HepG2 (cell line): ENCODE data around the gene SNX15. TPM values are rescaled to one million over a fixed set of nuclear protein-coding genes. Genes with fewer than 3 reads are reported as not detected.

Experiments
- FOXA3 ChIP-seq: IDR thresholded peaks from 2 replicates; pipeline ENCODE4 v1.6.1; 2016; ENCODE audit warnings: missing genetic modification reagents, missing compliant biosample characterization
- JARID2 ChIP-seq: sonication (generic); formaldehyde crosslinking; IDR thresholded peaks from 2 replicates; pipeline ENCODE4 v1.8.1; 2023; ENCODE audit warnings: missing genetic modification reagents, inconsistent platforms; ENCODE audit not compliant: insufficient replicate concordance
- KLF11 ChIP-seq: IDR thresholded peaks from 2 replicates; pipeline ENCODE4 v1.6.1; 2016; ENCODE audit warnings: missing compliant biosample characterization
- MEIS1 ChIP-seq: sonication (generic); formaldehyde crosslinking; IDR thresholded peaks from 2 replicates; pipeline ENCODE4 v1.9.0; 2021; ENCODE audit warnings: mild to moderate bottlenecking, missing genetic modification reagents, moderate library complexity, borderline replicate concordance
- NFATC3 ChIP-seq: sonication (generic); formaldehyde crosslinking; IDR thresholded peaks from 2 replicates; pipeline ENCODE4 v1.5.1; 2020; ENCODE audit warnings: mild to moderate bottlenecking, missing genetic modification reagents
- ZNF749 ChIP-seq: sonication (generic); formaldehyde crosslinking; IDR thresholded peaks from 2 replicates; pipeline ENCODE4 v1.8.0; 2022; ENCODE audit warnings: mild to moderate bottlenecking, missing genetic modification reagents, moderate library complexity, borderline replicate concordance
- polyA plus RNA-seq, 8 experiments: library from polyadenylated mRNA; depleted of rRNA in 3 of 8; stranded (reverse) in 7 of 8; unstranded in 1 of 8; fragments of >200 nt; fragmentation: Illumina TruSeq in 4 of 8; extraction: Trizol in 4 of 8; gene quantifications; 2 replicates each; pipeline versions ENCODE4 v1.2.1 to v1.2.3, GENCODE V29; 2011 to 2016; ENCODE audit warnings: low read depth in 4 of 8, missing spikeins in 1 of 8, mixed read lengths in 1 of 8; ENCODE audit not compliant: insufficient read depth in 1 of 8
- total RNA-seq, 5 experiments: library from RNA; depleted of rRNA; stranded (reverse); fragments of >200 nt; fragmentation: Illumina TruSeq; extraction: Trizol; gene quantifications; 2 replicates each; pipeline ENCODE4 v1.2.3, GENCODE V29; 2016; ENCODE audit warnings: low read depth in 1 of 5
- TF ChIP-seq, protein P1 (sequence below): sonication (generic); formaldehyde crosslinking; IDR thresholded peaks from 2 replicates; pipeline ENCODE4; 2020; ENCODE audit warnings: missing genetic modification reagents, mild to moderate bottlenecking, borderline replicate concordance
- TF ChIP-seq, protein P2 (sequence below), 2 experiments: IDR thresholded peaks; 2 replicates each; pipeline ENCODE4 v1.6.1; 2011 to 2012; ENCODE audit warnings: low read length in 2 of 2, borderline replicate concordance in 1 of 2, low read depth in 1 of 2, mild to moderate bottlenecking in 1 of 2, moderate library complexity in 1 of 2
- TF ChIP-seq, protein P3 (sequence below): sonication (generic); formaldehyde crosslinking; IDR thresholded peaks from 2 replicates; pipeline ENCODE4 v1.9.0; 2021; ENCODE audit warnings: mild to moderate bottlenecking, missing genetic modification reagents
- TF ChIP-seq, protein P4 (sequence below): sonication (generic); formaldehyde crosslinking; IDR thresholded peaks from 2 replicates; pipeline ENCODE4 v1.5.0; 2020; ENCODE audit warnings: missing genetic modification reagents, mild to moderate bottlenecking, borderline replicate concordance
- TF ChIP-seq, protein P5 (sequence below): sonication (generic); formaldehyde crosslinking; IDR thresholded peaks from 2 replicates; pipeline ENCODE4 v1.4.0; 2020; ENCODE audit warnings: mild to moderate bottlenecking, missing genetic modification reagents

The SNX15 gene
- total and polyA plus RNA-seq, 2 of the 13 experiments (the other 11 are each of a cell fraction or from before 2014, with no cell fraction given): 19.1 to 22.6 TPM

DNA sequence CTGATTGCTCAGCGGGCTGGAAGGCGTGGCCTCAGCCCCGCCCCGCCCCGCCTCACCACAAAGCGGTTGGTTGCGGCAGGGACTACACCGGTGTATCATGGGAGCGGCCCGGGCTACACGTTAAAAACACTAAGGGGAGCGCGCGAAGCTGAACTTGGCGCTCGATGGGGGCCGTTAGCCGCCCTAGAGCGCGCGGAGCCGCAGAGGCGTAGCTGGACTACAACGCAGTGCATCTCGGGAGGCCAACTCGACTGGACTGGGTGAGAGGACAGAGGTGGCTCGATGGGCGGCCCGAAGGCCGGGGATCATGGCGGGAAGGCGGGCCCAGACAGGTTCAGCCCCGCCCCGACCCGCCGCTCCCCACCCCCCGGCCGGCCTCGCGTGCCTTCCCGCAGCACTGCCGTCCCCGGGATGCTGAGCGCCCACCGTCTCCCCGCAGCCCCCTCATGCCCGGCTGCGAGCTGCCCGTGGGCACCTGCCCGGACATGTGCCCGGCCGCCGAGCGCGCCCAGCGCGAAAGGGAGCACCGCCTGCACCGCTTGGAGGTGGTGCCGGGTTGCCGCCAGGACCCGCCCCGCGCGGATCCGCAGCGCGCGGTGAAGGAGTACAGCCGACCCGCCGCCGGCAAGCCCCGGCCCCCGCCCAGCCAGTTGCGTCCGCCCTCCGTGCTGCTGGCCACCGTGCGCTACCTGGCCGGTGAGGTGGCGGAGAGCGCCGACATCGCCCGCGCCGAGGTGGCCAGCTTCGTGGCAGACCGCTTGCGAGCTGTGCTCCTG, 13.8 kb downstream of the SNX15 start, which contains the start of gene SAC3D1 (continued):
- TF ChIP-seq JARID2 (CRISPR knock-in tag) (no peak), FOXA3 (CRISPR knock-in tag) (peak; percentile 31; the same call in 1 of the 2 replicates), NFATC3 (CRISPR knock-in tag) (no peak), MEIS1 (CRISPR knock-in tag) (0 out of 2 replicates have a peak, but pooled peaks have one; percentile 11), ZNF749 (CRISPR knock-in tag) (peak; percentile 22; the same call in 1 of the 2 replicates), KLF11 (CRISPR knock-in tag) (no peak)
- TF ChIP-seq, protein P1, sequence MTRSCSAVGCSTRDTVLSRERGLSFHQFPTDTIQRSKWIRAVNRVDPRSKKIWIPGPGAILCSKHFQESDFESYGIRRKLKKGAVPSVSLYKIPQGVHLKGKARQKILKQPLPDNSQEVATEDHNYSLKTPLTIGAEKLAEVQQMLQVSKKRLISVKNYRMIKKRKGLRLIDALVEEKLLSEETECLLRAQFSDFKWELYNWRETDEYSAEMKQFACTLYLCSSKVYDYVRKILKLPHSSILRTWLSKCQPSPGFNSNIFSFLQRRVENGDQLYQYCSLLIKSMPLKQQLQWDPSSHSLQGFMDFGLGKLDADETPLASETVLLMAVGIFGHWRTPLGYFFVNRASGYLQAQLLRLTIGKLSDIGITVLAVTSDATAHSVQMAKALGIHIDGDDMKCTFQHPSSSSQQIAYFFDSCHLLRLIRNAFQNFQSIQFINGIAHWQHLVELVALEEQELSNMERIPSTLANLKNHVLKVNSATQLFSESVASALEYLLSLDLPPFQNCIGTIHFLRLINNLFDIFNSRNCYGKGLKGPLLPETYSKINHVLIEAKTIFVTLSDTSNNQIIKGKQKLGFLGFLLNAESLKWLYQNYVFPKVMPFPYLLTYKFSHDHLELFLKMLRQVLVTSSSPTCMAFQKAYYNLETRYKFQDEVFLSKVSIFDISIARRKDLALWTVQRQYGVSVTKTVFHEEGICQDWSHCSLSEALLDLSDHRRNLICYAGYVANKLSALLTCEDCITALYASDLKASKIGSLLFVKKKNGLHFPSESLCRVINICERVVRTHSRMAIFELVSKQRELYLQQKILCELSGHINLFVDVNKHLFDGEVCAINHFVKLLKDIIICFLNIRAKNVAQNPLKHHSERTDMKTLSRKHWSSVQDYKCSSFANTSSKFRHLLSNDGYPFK (CRISPR knock-in tag): peak; percentile 82; the same call in 1 of the 2 replicates
- TF ChIP-seq, protein P2, sequence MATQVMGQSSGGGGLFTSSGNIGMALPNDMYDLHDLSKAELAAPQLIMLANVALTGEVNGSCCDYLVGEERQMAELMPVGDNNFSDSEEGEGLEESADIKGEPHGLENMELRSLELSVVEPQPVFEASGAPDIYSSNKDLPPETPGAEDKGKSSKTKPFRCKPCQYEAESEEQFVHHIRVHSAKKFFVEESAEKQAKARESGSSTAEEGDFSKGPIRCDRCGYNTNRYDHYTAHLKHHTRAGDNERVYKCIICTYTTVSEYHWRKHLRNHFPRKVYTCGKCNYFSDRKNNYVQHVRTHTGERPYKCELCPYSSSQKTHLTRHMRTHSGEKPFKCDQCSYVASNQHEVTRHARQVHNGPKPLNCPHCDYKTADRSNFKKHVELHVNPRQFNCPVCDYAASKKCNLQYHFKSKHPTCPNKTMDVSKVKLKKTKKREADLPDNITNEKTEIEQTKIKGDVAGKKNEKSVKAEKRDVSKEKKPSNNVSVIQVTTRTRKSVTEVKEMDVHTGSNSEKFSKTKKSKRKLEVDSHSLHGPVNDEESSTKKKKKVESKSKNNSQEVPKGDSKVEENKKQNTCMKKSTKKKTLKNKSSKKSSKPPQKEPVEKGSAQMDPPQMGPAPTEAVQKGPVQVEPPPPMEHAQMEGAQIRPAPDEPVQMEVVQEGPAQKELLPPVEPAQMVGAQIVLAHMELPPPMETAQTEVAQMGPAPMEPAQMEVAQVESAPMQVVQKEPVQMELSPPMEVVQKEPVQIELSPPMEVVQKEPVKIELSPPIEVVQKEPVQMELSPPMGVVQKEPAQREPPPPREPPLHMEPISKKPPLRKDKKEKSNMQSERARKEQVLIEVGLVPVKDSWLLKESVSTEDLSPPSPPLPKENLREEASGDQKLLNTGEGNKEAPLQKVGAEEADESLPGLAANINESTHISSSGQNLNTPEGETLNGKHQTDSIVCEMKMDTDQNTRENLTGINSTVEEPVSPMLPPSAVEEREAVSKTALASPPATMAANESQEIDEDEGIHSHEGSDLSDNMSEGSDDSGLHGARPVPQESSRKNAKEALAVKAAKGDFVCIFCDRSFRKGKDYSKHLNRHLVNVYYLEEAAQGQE (IDR thresholded peaks at IDR 0.05; ENCODE audit: borderline replicate concordance in 1 of 2, low read depth in 1 of 2, low read length in 2 of 2): no peak
- TF ChIP-seq, protein P3, sequence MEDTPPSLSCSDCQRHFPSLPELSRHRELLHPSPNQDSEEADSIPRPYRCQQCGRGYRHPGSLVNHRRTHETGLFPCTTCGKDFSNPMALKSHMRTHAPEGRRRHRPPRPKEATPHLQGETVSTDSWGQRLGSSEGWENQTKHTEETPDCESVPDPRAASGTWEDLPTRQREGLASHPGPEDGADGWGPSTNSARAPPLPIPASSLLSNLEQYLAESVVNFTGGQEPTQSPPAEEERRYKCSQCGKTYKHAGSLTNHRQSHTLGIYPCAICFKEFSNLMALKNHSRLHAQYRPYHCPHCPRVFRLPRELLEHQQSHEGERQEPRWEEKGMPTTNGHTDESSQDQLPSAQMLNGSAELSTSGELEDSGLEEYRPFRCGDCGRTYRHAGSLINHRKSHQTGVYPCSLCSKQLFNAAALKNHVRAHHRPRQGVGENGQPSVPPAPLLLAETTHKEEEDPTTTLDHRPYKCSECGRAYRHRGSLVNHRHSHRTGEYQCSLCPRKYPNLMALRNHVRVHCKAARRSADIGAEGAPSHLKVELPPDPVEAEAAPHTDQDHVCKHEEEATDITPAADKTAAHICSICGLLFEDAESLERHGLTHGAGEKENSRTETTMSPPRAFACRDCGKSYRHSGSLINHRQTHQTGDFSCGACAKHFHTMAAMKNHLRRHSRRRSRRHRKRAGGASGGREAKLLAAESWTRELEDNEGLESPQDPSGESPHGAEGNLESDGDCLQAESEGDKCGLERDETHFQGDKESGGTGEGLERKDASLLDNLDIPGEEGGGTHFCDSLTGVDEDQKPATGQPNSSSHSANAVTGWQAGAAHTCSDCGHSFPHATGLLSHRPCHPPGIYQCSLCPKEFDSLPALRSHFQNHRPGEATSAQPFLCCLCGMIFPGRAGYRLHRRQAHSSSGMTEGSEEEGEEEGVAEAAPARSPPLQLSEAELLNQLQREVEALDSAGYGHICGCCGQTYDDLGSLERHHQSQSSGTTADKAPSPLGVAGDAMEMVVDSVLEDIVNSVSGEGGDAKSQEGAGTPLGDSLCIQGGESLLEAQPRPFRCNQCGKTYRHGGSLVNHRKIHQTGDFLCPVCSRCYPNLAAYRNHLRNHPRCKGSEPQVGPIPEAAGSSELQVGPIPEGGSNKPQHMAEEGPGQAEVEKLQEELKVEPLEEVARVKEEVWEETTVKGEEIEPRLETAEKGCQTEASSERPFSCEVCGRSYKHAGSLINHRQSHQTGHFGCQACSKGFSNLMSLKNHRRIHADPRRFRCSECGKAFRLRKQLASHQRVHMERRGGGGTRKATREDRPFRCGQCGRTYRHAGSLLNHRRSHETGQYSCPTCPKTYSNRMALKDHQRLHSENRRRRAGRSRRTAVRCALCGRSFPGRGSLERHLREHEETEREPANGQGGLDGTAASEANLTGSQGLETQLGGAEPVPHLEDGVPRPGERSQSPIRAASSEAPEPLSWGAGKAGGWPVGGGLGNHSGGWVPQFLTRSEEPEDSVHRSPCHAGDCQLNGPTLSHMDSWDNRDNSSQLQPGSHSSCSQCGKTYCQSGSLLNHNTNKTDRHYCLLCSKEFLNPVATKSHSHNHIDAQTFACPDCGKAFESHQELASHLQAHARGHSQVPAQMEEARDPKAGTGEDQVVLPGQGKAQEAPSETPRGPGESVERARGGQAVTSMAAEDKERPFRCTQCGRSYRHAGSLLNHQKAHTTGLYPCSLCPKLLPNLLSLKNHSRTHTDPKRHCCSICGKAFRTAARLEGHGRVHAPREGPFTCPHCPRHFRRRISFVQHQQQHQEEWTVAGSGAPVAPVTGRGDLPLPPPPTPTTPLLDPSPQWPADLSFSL (CRISPR knock-in tag): no peak
- TF ChIP-seq, protein P4, sequence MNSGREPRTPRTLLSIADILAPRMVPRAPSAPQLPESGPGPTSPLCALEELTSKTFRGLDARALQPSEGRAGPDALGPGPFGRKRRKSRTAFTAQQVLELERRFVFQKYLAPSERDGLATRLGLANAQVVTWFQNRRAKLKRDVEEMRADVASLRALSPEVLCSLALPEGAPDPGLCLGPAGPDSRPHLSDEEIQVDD (CRISPR knock-in tag): peak; percentile 66; the same call in 1 of the 2 replicates
- TF ChIP-seq, protein P5, sequence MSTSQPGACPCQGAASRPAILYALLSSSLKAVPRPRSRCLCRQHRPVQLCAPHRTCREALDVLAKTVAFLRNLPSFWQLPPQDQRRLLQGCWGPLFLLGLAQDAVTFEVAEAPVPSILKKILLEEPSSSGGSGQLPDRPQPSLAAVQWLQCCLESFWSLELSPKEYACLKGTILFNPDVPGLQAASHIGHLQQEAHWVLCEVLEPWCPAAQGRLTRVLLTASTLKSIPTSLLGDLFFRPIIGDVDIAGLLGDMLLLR (CRISPR knock-in tag): peak; percentile 30; the same call in 1 of the 2 replicates
